ENCODE data around the gene DNAH6. TPM values are rescaled to one million over a fixed set of nuclear protein-coding genes. Genes with fewer than 3 reads are reported as not detected.

The DNAH6 gene
- total and polyA plus RNA-seq, 2 of the 13 experiments (the other 11 are each of a cell fraction or from before 2014, with no cell fraction given) = 0.01 TPM; not detected in 1

- no TSS peak for BruUV-seq (replicated peaks)
Observed at GRCh38 chr2:84619794-84620371, 103.6 kb downstream of the DNAH6 start.

More at GRCh38 chr2:84619794-84620371, 103.6 kb downstream of the DNAH6 start:
- TF ChIP-seq ZSCAN5A (CRISPR knock-in tag; IDR thresholded peaks at IDR 0.05; ENCODE audit: borderline replicate concordance) = no peak
- no peak for TF ChIP-seq ZNF530 (CRISPR knock-in tag; IDR thresholded peaks at IDR 0.05; ENCODE audit: low read depth)
- no peak for TF ChIP-seq ZNF512 (CRISPR knock-in tag; IDR thresholded peaks at IDR 0.05)
- no peak for TF ChIP-seq MAFK (conservative IDR thresholded peaks at IDR 0.05 in 1 of 2, IDR thresholded peaks at IDR 0.05 in 1 of 2; ENCODE audit: low read length in 2 of 2)
- no peak for TF ChIP-seq NFE2 (CRISPR knock-in tag; IDR thresholded peaks at IDR 0.05)
- TF ChIP-seq ZNF7 (CRISPR knock-in tag; IDR thresholded peaks at IDR 0.05) = no peak
- no peak for TF ChIP-seq HDAC2 (CRISPR knock-in tag; IDR thresholded peaks at IDR 0.05)
- TF ChIP-seq ZBTB7A (CRISPR knock-in tag; IDR thresholded peaks at IDR 0.05) = no peak
- TF ChIP-seq XBP1 (CRISPR knock-in tag; IDR thresholded peaks at IDR 0.05) = no peak
- no peak for TF ChIP-seq ZNF619 (CRISPR knock-in tag; IDR thresholded peaks at IDR 0.05)
- no peak for TF ChIP-seq ZBTB1 (CRISPR knock-in tag; IDR thresholded peaks at IDR 0.05; ENCODE audit: borderline replicate concordance)
- TF ChIP-seq TMF1 (CRISPR knock-in tag; IDR thresholded peaks at IDR 0.05; ENCODE audit: low read depth) = no peak
- TF ChIP-seq HES4 (CRISPR knock-in tag; IDR thresholded peaks at IDR 0.05; ENCODE audit: borderline replicate concordance) = no peak
- Histone ChIP-seq H3K9me3 (ENCODE audit: low read length) (no peaks in the 10 kb centered on the region), H3K27me3 (ENCODE audit: control insufficient read depth in 1 of 2, insufficient read depth in 2 of 2, low read length in 2 of 2) (no peaks in the 10 kb centered on the region), H3K36me3 (replicated peaks in 1 of 2; ENCODE audit: control insufficient read depth in 1 of 2, insufficient read depth in 2 of 2, low read length in 2 of 2) (no peaks in the 10 kb centered on the region), H3K4me1 (ENCODE audit: insufficient read depth, low read length) (no peaks in the 10 kb centered on the region), H3K79me2 (ENCODE audit: insufficient read depth, low read length) (no peaks in the 10 kb centered on the region), H4K20me1 (ENCODE audit: insufficient read depth, low read length) (no peaks in the 10 kb centered on the region), H3K9ac (ENCODE audit: insufficient read depth, low read depth, low read length) (no peak overlapping the region), H3K4me3 (replicated peaks in 1 of 3; ENCODE audit: insufficient read depth in 1 of 3, low read depth in 2 of 3, low read length in 3 of 3) (no peak overlapping the region), H3K4me2 (ENCODE audit: low read depth, low read length) (no peak overlapping the region), H2AFZ (ENCODE audit: low read length) (no peak overlapping the region), H3K27ac (ENCODE audit: extremely low read length, insufficient read depth, low read length) (no peak overlapping the region)
- intact Hi-C loops (cut with micrococcal nuclease; ENCODE audit: unreplicated experiment) = no loop called here
- WGBS (ENCODE audit: low lambda C conversion rate) = 30% methylated on average over 4 of the region's 4 CpGs
- ATAC-seq (no peak), FAIRE-seq (no peak), DNase-seq (ENCODE audit: low spot score) (no peak)
- ChIA-PET POLR2A (no interaction called here), CTCF (ENCODE audit: low intra/inter-chr PET ratio, low total read pairs) (no interaction called here)
- in situ Hi-C loops (cut with HindIII; ENCODE audit: extremely low pct_ligation_motif_present, low pct_unique_long_range_greater_than_20kb) = no loop called here
